CD8-positive, alpha-beta memory T cell (primary cell): ENCODE measurements around the gene MCRIP1. TPM values are rescaled to one million over a fixed set of nuclear protein-coding genes. Genes with fewer than 3 reads are reported as not detected.

Source experiments
- CTCF ChIA-PET: fragments of 350-600 bp; sonication (Branson Sonifier 250); formaldehyde crosslinking; loops from one replicate; lab custom pipeline; 2021; ENCODE audit warnings: antibody characterized with exemption; lab: Charles Lee
- POLR2A ChIA-PET: fragments of 350-600 bp; sonication (Branson Sonifier 250); formaldehyde crosslinking; loops from one replicate; lab custom pipeline; 2021; ENCODE audit warnings: antibody characterized with exemption; lab: Charles Lee
- DNase-seq, 5 donors: peaks; one replicate each; pipeline versions ENCODE4 v3.0.0 to v3.0.0-alpha.2; 2020 to 2022; ENCODE audit warnings: mixed read lengths in 1 of 5
- H3K27ac ChIP-seq: one replicate; pipeline ENCODE4 v1.7.0; 2013; ENCODE audit warnings: low read depth, mild to moderate bottlenecking, low read length, moderate library complexity
- H3K27me3 ChIP-seq: 2 replicates; pipeline ENCODE4 v1.7.0; 2013; ENCODE audit warnings: low read length, mild to moderate bottlenecking; ENCODE audit not compliant: insufficient read depth, poor library complexity, severe bottlenecking
- H3K36me3 ChIP-seq: 2 replicates; pipeline ENCODE4 v1.7.0; 2013; ENCODE audit warnings: mild to moderate bottlenecking, low read length, moderate library complexity; ENCODE audit not compliant: insufficient read depth
- H3K4me1 ChIP-seq: 2 replicates; pipeline ENCODE4 v1.7.0; 2013; ENCODE audit warnings: mild to moderate bottlenecking, low read length, moderate library complexity; ENCODE audit not compliant: insufficient read depth
- H3K4me3 ChIP-seq: 2 replicates; pipeline ENCODE4 v1.7.0; 2013; ENCODE audit warnings: mild to moderate bottlenecking, low read length
- H3K9me3 ChIP-seq: 2 replicates; pipeline ENCODE4 v1.7.0; 2013; ENCODE audit warnings: mild to moderate bottlenecking, low read length
- H3K27ac Mint-ChIP-seq, 8 donors: one replicate each; pipeline ENCODE4 v1.8.0; 2020 to 2021; ENCODE audit warnings: mixed read lengths in 8 of 8, mild to moderate bottlenecking in 6 of 8, inconsistent platforms in 3 of 8, moderate library complexity in 3 of 8
- H3K27me3 Mint-ChIP-seq, 2 donors: one replicate each; pipeline ENCODE4 v1.8.0; 2020 to 2021; ENCODE audit warnings: mixed read lengths in 2 of 2, mild to moderate bottlenecking in 1 of 2, moderate library complexity in 1 of 2
- H3K36me3 Mint-ChIP-seq, 3 donors: one replicate each; pipeline ENCODE4 v1.8.0; 2020 to 2021; ENCODE audit warnings: mixed read lengths in 3 of 3, inconsistent platforms in 1 of 3, mild to moderate bottlenecking in 1 of 3
- H3K4me1 Mint-ChIP-seq, 3 donors: one replicate each; pipeline ENCODE4 v1.8.0; 2020 to 2021; ENCODE audit warnings: mixed read lengths in 3 of 3, inconsistent platforms in 1 of 3, mild to moderate bottlenecking in 1 of 3
- H3K4me3 Mint-ChIP-seq, 7 donors: one replicate each; pipeline ENCODE4 v1.8.0; 2020 to 2021; ENCODE audit warnings: mixed read lengths in 7 of 7, mild to moderate bottlenecking in 6 of 7, moderate library complexity in 4 of 7, inconsistent platforms in 2 of 7
- H3K9me3 Mint-ChIP-seq, 5 donors: one replicate each; pipeline ENCODE4 v1.8.0; 2020 to 2022; ENCODE audit warnings: mixed read lengths in 5 of 5, mild to moderate bottlenecking in 3 of 5, moderate library complexity in 2 of 5, inconsistent platforms in 1 of 5
- polyA plus RNA-seq: library from polyadenylated mRNA; unstranded; fragments of 300-500 nt; fragmentation: Illumina TruSeq; gene quantifications from one replicate; pipeline ENCODE4 v1.2.3, GENCODE V29; 2021
- total RNA-seq, 2 experiments: library from RNA; stranded (reverse); gene quantifications; one replicate each; pipeline ENCODE4 v1.2.3, GENCODE V29; 2021

Gene MCRIP1
- total RNA-seq (10 to 100 TPM; 56.1 to 57.0 TPM), polyA plus RNA-seq (76.1 TPM)

DNA sequence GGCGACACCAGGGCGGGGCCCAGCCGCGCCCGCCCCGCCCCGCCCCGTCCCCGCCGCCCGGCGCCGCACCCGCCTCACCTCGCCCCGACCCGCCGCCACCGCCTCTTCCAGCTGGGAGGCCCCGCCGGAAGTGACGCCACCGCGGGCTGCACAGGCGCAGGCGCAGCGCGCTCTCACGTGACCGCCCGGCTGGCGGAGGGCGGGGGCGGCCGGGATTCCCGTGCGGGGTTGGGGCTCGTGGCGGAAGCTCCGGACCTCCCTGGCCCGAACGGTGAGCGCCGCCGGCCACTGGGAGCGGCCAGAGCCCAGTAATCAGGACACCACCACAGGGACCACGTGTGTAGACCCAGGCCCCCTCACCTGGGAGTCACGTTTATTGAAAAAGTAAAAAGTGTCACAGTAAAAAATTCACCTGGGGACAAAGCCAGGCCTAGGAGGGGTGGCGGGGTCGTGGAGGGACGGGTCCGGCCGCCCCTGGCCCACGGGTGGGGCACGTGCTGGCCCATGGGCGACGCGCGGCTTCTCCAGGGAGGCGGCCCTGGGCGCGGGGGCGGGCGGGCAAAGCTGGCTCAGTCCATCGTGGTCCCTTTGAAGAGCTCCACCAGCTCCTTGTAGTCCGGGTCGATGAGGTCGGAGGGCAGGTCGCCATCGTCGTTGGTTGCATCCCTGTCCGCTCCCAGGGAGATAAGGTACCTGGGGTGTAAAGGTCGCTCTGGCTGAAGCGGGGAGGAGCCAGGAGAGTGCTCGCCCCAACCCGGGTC lies at the start of gene MCRIP1:
MCRIP1 (minus strand) TSS at position 132 of the 761 bp plus-strand sequence. CDS start 8,785 bp downstream, outside the sequence.
- DNase-seq: peak; percentile 91 to 95 (median 93)
- Histone ChIP-seq H3K4me1 (peaks cover 21% of the 10 kb centered on the region), H3K27ac (peak within 1 kb of the TSS; percentile 84), H3K27me3 (no peaks in the 10 kb centered on the region), H3K9me3 (no peaks in the 10 kb centered on the region), H3K4me3 (peak within 1 kb of the TSS; percentile 78), H3K36me3 (no peaks in the 10 kb centered on the region)
- peaks cover 20 to 33% (median 24%) of the 10 kb centered on the region in 3 donors for H3K4me1 Mint-ChIP-seq
- peaks cover 0 to 4% of the 10 kb centered on the region in 2 donors for H3K27me3 Mint-ChIP-seq
- peak within 1 kb of the TSS; percentile 88 to 96 (median 89) for H3K4me3 Mint-ChIP-seq
- CTCF ChIA-PET: no interaction called here
- peak within 1 kb of the TSS; percentile 86 to 99 (median 96) for H3K27ac Mint-ChIP-seq
- no peaks in the 10 kb centered on the region for H3K9me3 Mint-ChIP-seq
- POLR2A ChIA-PET: interaction anchor here (0.5 to 1.5 kb wide), 7 partner anchors 26 to 195 kb away, joined by 3 to 8 read pairs (median 4); partner anchors contain the start of genes ANAPC11, ARL16, HGS and MRPL12
- H3K36me3 Mint-ChIP-seq: peaks cover 0 to 11% (median 0%) of the 10 kb centered on the region in 3 donors

DNA sequence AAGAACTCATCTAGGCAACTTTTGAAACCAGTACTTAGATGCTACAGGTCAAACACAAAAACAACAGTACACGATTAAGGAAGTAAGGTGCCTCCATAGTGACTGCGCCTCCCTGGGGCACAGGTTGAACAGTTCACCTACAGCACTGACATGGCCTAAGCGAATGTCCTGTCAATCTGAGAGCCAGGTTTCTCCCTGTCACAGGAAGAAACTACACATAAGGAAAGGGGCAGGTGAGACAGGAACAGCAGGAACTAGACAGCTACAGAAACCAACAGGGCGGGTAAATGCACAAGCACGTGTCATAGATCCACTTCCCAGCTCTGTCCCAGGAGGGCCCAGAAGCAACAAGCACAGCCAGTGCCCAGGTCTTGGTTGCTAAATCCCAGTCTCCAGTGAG lies 46.0 kb upstream of the MCRIP1 start:
- no peak overlapping the region for H3K4me3 Mint-ChIP-seq
- CTCF ChIA-PET: interaction anchor here (1.9 kb wide), 1 partner anchor 10 kb away, joined by 5 read pairs; no protein-coding TSS in a partner anchor
- Histone ChIP-seq H3K4me1 (no peaks in the 10 kb centered on the region), H3K36me3 (peaks cover 6% of the 10 kb centered on the region), H3K4me3 (no peak overlapping the region), H3K27me3 (no peaks in the 10 kb centered on the region), H3K27ac (no peak overlapping the region), H3K9me3 (no peaks in the 10 kb centered on the region)
- H3K27ac Mint-ChIP-seq: peak overlapping the region in 1 of 8 donors; percentile 52
- peaks cover 0 to 35% (median 3%) of the 10 kb centered on the region in 3 donors for H3K36me3 Mint-ChIP-seq
- no peak for DNase-seq
- no peaks in the 10 kb centered on the region for H3K9me3 Mint-ChIP-seq
- H3K4me1 Mint-ChIP-seq: peaks cover 0 to 3% (median under 1%) of the 10 kb centered on the region in 3 donors
- no peaks in the 10 kb centered on the region for H3K27me3 Mint-ChIP-seq
- POLR2A ChIA-PET: no interaction called here

GRCh38 chr17:81878294-81878693 lies 45.2 kb upstream of the MCRIP1 start:
- DNase-seq: no peak
- Histone ChIP-seq H3K4me1 (no peaks in the 10 kb centered on the region), H3K9me3 (no peaks in the 10 kb centered on the region), H3K4me3 (no peak overlapping the region), H3K27ac (no peak overlapping the region), H3K27me3 (no peaks in the 10 kb centered on the region), H3K36me3 (peaks cover 5% of the 10 kb centered on the region)
- Mint-ChIP-seq H3K9me3 (no peaks in the 10 kb centered on the region), H3K27me3 (no peaks in the 10 kb centered on the region), H3K4me3 (no peak overlapping the region), H3K27ac (peak overlapping the region in 1 of 8 donors; percentile 63), H3K36me3 (peaks cover 0 to 33% (median 3%) of the 10 kb centered on the region in 3 donors), H3K4me1 (peaks cover 0 to 3% (median 0%) of the 10 kb centered on the region in 3 donors)
- POLR2A ChIA-PET: no interaction called here
- CTCF ChIA-PET: no interaction called here

GRCh38 chr17:81877569-81877968 lies 44.5 kb upstream of the MCRIP1 start:
- Histone ChIP-seq H3K9me3 (no peaks in the 10 kb centered on the region), H3K27me3 (no peaks in the 10 kb centered on the region), H3K36me3 (peaks cover 5% of the 10 kb centered on the region), H3K27ac (no peak overlapping the region), H3K4me3 (no peak overlapping the region), H3K4me1 (peaks cover 7% of the 10 kb centered on the region)
- ChIA-PET CTCF (interaction anchor here (0.7 kb wide), 1 partner anchor 283 kb away, joined by 3 read pairs; no protein-coding TSS in a partner anchor), POLR2A (no interaction called here)
- Mint-ChIP-seq H3K27ac (peak overlapping the region in 1 of 8 donors; percentile 63), H3K4me3 (no peak overlapping the region), H3K9me3 (no peaks in the 10 kb centered on the region), H3K27me3 (no peaks in the 10 kb centered on the region), H3K4me1 (peaks cover 0 to 8% (median 4%) of the 10 kb centered on the region in 3 donors), H3K36me3 (peaks cover 0 to 31% (median 3%) of the 10 kb centered on the region in 3 donors)
- DNase-seq: no peak

- ChIA-PET CTCF (interaction anchor here (1.4 to 1.5 kb wide), 2 partner anchors 46 to 88 kb away, joined by 3 read pairs; no protein-coding TSS in a partner anchor), POLR2A (interaction anchor here (0.6 to 3.1 kb wide), 5 partner anchors 10 to 218 kb away, joined by 3 to 32 read pairs (median 8); partner anchors contain the start of genes ALYREF, ANAPC11, MAFG and MRPL12)
- peaks cover 0 to 3% of the 10 kb centered on the region in 2 donors for H3K27me3 Mint-ChIP-seq
- Histone ChIP-seq H3K4me1 (peaks cover 42% of the 10 kb centered on the region), H3K27me3 (no peaks in the 10 kb centered on the region), H3K36me3 (peaks cover 21% of the 10 kb centered on the region), H3K4me3 (peak overlapping the region; percentile 90), H3K9me3 (no peaks in the 10 kb centered on the region), H3K27ac (peak overlapping the region; percentile 98)
- peaks cover 23 to 50% (median 25%) of the 10 kb centered on the region in 3 donors for H3K4me1 Mint-ChIP-seq
- peak overlapping the region; percentile 90 to 98 (median 94) for H3K27ac Mint-ChIP-seq
- DNase-seq: peak; percentile 95 to 98 (median 95)
- peaks cover 0 to 32% (median 2%) of the 10 kb centered on the region in 3 donors for H3K36me3 Mint-ChIP-seq
- H3K4me3 Mint-ChIP-seq: peak overlapping the region; percentile 81 to 94 (median 88)
- H3K9me3 Mint-ChIP-seq: no peaks in the 10 kb centered on the region
These were observed 38.5 kb upstream of the MCRIP1 start for GRCh38 chr17:81871387-81872230.

GRCh38 chr17:81870981-81871386 lies 37.9 kb upstream of the MCRIP1 start, which contains the start of gene ARHGDIA:
ARHGDIA (minus strand) TSS chr17:81871337; CDS start chr17:81869930, 1,407 bp downstream.
- Mint-ChIP-seq H3K36me3 (peaks cover 0 to 32% (median 2%) of the 10 kb centered on the region in 3 donors), H3K9me3 (no peaks in the 10 kb centered on the region), H3K27me3 (peaks cover 0 to 3% of the 10 kb centered on the region in 2 donors), H3K27ac (peak within 1 kb of the TSS; percentile 93 to 99 (median 96)), H3K4me3 (peak within 1 kb of the TSS; percentile 86 to 94 (median 89)), H3K4me1 (peaks cover 23 to 53% (median 25%) of the 10 kb centered on the region in 3 donors)
- H3K9me3 ChIP-seq: no peaks in the 10 kb centered on the region
- H3K4me1 ChIP-seq: peaks cover 48% of the 10 kb centered on the region
- POLR2A ChIA-PET: interaction anchor here (0.5 to 3.1 kb wide), 6 partner anchors 10 to 168 kb away, joined by 4 to 32 read pairs (median 6); partner anchors contain the start of genes MAFG, MRPL12 and P4HB
- H3K36me3 ChIP-seq: peaks cover 21% of the 10 kb centered on the region
- H3K27ac ChIP-seq: peak within 1 kb of the TSS; percentile 98
- CTCF ChIA-PET: interaction anchor here (1.5 kb wide), 1 partner anchor 88 kb away, joined by 3 read pairs; no protein-coding TSS in a partner anchor
- H3K27me3 ChIP-seq: no peaks in the 10 kb centered on the region
- DNase-seq: no peak
- H3K4me3 ChIP-seq: peak within 1 kb of the TSS; percentile 90
